Activated CD4-positive, alpha-beta T cell treated with anti-CD3 and anti-CD28 coated beads for 48 hours (primary cell): ENCODE data around the gene MAD1L1.

Source experiments
- DNase-seq: peaks from one replicate; pipeline ENCODE4 v3.0.0-alpha.2; 2020

MAD1L1 gene

DNA sequence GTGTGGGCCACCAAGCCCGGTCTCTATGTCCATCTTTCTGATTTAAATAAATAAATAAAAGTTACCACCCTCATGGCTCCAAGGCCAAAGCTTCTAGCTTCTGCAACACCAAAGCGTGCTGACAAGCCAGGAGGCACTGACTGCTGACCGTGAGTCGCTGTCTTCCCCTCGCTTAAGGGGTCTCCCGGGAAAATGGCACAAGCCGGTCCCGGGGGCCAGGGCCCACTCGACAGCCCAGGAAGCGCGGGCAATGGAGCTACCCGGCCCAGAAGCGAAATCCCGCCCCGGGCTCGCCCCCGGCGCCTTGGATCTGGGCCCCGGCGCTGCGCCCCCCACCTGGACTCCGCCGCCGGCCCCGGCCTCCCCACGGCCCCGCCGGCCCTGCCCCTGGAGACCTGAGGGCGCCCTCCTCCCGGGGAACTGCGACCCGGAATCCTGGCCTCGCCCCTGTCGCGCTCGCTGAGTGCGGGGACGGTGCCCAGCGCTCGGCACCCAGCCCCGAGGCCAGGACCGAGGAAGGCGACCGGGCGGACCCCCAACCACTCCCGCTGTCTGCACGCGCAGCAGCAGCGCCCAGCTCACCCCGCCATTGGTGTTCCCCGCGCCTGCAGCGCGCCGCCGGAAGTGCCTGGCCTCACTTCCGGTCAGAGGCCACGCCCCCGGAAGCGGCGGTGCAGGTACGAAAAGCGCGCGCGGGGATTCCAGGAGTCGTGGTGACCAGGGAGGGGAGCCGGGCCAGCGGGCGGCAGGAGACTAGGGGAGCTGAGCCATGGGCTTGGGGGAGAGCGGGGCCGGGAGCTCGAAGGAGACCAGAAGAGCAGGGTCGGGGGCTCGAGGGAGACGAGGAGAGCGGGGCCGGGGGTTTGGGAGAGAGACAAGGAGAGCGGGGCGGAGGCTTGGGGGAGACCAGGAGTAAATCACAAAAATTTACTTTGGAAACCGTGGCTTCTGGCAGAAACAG, 9.1 kb upstream of the MAD1L1 start, which contains the start of the genes MRM2 and NUDT1:
TSS of gene MRM2 (minus strand) at position 626 of the 961 bp plus-strand sequence. CDS start at position 590, 36 bp downstream.
TSS of gene NUDT1 (plus strand) at position 647 of the 961 bp plus-strand sequence. CDS start 2,349 bp downstream, outside the sequence.
- peak; percentile 84 for DNase-seq

GRCh38 chr7:2239242-2239641, 6.5 kb upstream of the MAD1L1 start:
- DNase-seq: no peak

DNA sequence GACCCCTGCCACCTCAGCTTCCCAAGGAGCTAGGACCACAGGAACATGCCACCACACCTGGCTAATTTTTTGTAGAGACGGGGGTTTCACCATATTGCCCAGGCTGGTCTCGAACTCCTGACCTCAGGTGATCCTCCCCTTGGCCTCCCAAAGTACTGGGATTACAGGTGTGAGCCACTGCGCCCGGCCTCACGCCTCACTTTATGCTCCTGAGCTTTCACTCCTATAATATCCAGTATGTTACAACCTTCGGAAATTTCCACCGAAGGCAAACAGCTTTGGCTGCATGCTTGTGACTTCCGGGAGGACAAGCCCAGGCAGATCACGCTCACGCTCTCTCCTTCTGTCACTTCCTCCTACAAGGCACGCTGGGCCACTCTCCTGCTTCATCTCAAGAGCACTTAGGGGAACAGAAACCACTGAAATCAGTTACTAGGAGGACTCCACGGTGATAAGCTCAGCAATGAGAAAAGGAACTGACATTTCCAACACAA, 4.4 kb upstream of the MAD1L1 start:
- no peak for DNase-seq

DNA sequence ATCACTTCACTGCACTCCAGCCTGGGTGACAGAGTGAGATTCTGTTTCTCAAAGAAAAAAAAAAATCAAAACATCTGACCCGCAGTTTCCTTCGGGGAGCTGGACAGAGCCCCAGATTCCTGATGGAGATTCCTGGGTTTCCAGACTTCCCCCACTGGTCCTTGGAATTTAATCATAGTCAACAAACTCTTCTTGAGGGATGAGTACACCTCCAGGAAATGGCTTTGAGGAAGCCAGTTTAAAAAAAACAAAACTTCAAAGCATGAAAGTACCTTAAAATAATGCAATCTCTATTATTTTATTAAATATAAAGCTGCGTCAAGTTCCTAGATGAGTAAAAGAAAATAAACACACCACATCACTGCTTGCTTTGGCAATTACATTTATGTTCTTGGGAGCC, 1.2 kb upstream of the MAD1L1 start:
- DNase-seq: no peak

- DNase-seq: peak; percentile 29
Measured at GRCh38 chr7:2231992-2232765, 566 bp downstream of the MAD1L1 start.

GRCh38 chr7:2230882-2231281, 1.9 kb downstream of the MAD1L1 start:
- DNase-seq: no peak

DNA sequence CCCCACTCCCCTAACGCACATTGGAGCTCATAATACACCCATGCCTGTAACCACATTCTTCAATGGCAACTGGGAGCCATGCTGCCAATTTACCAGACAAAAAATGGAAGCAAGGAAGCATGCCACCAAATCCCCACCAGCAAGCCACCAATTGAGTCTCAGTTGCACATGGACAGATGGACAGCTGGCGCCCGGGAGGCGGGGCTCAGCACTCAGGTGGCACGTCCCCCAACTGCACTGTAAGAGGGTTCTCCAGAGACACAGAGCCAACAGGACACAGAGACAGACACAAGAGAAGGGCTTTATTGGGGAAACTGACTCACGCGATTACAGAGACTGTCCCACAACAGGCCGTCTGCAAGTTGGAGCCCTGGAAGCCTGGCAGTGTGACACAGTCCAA, 2.5 kb downstream of the MAD1L1 start:
- no peak for DNase-seq

DNA sequence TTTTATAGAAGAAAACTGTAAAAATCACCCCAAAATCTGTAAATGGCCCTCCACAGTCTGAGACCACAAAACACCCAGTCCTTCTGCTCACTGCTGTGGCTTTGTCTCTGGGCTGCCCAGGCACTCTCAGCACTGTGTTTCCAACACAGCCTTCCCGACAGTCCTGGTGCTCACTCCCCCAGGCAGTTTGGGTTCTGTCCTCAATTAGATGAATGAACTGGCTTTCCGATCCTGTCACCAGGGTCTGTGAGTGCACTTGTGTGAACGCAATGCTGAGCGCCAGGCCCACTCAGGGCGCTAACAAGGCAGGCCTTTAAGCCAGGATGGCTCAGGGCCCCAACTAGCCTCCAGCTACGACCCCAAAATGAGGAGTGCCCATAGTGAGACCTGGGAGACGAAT, 3.3 kb downstream of the MAD1L1 start:
- no peak for DNase-seq

- DNase-seq: no peak
Measured at GRCh38 chr7:2228921-2229320, 3.8 kb downstream of the MAD1L1 start.

- no peak for DNase-seq
Measured at GRCh38 chr7:2227699-2228098, 5.0 kb downstream of the MAD1L1 start.

DNA sequence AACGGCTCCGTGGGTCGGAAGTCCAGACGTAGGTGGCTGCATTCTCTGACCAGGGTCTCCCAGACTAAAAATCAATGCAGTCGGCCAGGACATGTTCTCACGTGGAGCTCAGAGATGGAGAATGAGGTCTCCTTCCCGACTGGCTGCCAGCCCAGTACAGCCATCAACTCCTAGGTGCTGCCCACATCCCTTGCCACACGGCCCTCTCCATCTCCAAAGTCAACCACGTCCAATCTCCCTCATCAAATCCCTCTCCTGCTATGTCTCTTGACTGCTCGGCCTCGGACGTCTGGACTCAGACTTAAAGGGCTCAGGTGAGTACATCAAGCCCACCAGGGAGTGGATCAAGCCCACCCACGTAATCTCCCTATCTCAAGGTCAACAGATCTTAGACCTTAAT, 6.9 kb downstream of the MAD1L1 start:
- DNase-seq: no peak

GRCh38 chr7:2225336-2225735, 7.4 kb downstream of the MAD1L1 start:
- DNase-seq: no peak

GRCh38 chr7:2224934-2225333, 7.8 kb downstream of the MAD1L1 start:
- no peak for DNase-seq

DNA sequence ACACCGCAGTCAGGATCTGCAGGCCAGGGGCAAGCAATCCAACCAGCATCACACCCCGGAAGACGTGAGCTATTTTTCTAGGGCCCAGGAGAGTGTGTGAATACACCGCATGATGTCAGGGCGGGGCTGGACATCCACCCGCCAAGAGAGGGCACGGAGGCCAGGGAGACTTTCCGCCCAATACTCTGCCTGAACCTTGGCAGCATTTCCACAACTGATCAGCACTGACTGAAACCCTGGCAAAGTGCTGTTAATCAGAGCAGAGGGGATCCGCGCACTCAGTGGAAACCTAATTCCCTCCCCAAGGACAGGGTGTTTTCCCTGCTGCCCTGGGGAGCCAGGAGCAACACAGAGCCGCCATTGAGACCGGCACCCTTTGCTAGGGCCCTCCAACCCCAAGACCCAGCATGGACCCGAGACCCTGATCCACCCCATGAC, 8.2 kb downstream of the MAD1L1 start:
- no peak for DNase-seq

DNA sequence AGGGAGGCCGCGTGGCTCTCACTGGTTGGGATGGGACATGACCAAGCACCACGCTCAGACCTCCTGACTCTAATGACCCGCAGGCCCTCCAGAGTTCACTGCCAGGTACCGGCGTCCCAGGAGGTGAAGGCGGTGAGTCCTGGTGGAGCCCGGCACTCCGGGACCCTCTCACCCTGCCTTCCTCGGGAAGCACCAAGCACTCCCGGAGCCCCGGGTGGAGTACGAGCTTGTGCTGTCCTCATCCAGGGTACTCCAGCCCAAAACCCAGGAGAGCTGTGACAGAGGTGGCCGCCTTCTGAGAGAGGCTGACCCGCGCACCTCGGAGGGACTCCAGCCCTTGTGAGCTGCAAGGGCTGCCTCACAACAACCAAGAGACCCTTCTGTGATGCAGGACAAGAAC, 9.4 kb downstream of the MAD1L1 start:
- no peak for DNase-seq

- DNase-seq: no peak
Measured at GRCh38 chr7:2222516-2222915, 10.2 kb downstream of the MAD1L1 start.

- no peak for DNase-seq
Measured at GRCh38 chr7:2220954-2221353, 11.8 kb downstream of the MAD1L1 start.

GRCh38 chr7:2220506-2220905, 12.2 kb downstream of the MAD1L1 start:
- no peak for DNase-seq

GRCh38 chr7:2220030-2220429, 12.7 kb downstream of the MAD1L1 start:
- DNase-seq: no peak

- DNase-seq: no peak
Measured at GRCh38 chr7:2219606-2220005, 13.1 kb downstream of the MAD1L1 start.

GRCh38 chr7:2219136-2219535, 13.6 kb downstream of the MAD1L1 start:
- DNase-seq: no peak

DNA sequence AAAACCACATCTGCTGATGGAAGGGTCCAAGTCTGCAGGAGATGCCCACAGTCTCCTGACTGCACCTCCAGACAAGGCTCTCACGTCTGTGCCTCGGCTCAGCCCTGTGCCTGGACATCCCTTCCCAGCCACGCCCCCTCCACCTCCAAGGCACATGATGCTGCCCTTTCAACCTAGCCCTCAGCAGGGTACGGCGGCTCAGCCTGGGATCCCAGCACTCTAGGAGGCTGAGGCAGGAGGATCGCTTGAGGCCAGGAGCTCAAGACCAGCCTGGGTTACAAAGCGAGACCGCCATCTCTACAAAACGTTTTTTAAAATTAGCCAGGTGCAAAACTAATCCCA, 14.3 kb downstream of the MAD1L1 start:
- DNase-seq: no peak

DNA sequence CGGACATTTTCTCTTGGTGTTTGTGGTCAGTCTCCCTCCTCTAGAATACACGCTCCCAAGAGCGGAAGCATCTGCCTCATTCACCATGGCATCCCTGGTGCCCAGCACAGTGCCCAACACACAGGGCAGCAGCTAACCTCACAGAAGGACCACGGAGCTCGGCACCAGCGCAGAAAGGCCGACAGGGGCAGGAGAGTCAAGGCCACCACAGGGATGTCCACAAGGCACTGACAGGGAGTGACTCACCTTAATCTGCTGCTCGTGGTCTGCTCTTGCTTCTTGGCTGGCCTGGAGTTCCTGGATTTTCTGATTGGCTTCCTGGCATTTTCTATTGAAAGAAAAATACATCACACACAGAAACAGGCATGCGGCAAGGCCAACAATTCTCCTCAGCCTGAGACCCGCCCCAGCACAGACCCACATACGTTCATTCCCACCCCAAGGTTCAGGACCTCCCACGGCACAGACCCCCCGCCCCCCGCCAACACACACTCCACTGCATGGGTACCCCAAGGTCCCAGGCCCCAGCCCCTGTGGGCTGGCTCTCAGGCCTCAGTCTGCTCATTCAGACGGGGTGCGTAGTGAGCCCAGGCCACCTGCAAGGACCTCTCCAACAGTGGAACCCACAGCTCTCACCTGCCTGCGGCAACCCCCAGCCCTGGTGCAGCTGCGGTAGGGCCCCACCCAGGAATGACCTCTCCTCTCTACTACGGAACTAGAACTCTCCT, 14.9 kb downstream of the MAD1L1 start:
- no peak for DNase-seq
